SK-N-DZ (cell line): Measurements from ENCODE around the gene NOP14.
A peak's percentile ranks its signal among the peaks of the same experiment; 100 is the strongest.
"Not testable (repeated sequence)": the region's sequence is repeated elsewhere in the genome, so short reads cannot be mapped to it uniquely, and the experiment has no call there.

Source experiments
- DNase-seq: peaks from one replicate; pipeline ENCODE4 v3.0.0-alpha.2; 2015; ENCODE audit warnings: low spot score

Gene NOP14

DNA sequence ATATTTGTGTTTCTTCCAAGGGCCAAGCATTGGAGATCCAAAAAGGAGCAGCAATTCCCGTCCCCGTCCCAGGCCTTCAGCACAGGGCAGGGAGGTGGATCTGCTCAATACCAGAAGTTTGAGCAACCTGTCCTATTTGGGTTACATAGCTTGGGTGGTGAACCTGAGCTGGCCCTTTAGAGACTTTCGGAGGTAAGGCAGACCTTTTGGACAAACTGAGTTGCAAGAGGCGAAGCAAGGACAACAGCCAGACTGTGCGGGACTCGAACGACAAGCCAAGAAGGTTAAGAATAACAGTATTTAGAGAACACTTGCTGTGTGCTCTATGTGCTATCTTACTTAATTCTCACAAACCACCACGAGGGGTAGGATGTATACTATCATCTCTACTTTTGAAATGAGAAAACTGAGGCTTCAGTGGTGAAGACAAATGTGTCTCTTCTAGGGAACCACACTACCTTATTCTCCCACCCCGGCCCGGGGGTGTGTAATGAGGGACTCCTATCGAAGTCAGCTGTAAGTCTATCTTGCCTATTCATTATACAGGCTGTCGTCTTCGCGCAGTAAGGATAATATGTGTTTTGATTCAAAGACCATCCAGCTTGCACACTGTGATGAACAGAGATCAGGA lies 1.3 kb downstream of the NOP14 start:
- peak; percentile 42 for DNase-seq

DNA sequence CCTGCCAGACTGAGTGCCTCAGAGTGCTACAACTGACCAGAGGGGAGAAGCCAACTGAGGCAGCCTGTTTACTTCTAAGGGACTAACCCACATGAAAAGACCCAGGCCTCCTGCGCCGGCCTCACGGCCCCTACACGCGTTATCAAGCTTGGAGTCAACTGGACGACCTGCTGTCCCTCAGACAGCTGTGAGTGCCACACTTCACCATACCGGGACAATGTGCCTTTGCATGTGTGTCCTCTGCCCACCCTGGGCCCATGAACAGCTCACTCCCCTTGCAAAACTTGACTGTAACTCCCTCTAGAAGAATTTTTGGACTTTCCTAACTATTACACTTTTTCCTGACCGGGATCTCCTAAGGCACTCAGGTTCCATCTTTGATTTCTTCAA lies 1.8 kb downstream of the NOP14 start:
- peak; percentile 73 for DNase-seq

DNA sequence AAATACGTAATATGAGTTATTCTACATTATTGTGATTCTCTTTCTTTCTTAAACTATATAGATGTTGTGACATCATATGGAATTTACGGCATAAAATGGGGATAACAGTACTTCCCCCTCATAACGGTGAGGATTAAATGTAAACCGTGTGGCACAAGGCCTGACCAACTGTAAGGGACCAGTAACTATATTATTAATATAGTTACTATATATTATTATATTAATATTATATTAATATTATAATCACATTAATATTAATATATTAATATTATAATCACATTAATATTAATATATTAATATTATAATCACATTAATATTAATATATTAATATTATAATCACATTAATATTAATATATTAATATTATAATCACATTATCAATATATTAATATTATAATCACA lies 2.8 kb downstream of the NOP14 start:
- DNase-seq: not testable (repeated sequence)

DNA sequence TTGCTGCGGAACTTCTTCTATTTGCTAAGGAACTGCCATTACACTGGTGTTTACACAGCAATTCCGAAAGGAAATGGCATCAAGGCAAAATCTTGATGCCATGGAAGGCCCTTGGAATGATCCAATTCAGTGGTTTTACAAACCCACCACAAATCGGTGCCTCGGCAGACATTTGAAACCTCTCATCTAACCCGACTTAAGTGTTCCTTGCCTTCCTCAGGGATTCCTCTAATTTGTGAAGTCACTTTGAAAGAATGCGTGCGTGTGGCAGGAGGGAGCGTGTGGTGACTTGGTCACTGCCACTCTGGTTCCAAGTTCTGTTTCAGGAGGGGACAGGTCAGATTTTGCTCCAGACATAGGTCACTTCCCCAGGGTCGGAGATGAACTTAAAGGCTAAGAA lies 4.8 kb downstream of the NOP14 start:
- DNase-seq: no peak

DNA sequence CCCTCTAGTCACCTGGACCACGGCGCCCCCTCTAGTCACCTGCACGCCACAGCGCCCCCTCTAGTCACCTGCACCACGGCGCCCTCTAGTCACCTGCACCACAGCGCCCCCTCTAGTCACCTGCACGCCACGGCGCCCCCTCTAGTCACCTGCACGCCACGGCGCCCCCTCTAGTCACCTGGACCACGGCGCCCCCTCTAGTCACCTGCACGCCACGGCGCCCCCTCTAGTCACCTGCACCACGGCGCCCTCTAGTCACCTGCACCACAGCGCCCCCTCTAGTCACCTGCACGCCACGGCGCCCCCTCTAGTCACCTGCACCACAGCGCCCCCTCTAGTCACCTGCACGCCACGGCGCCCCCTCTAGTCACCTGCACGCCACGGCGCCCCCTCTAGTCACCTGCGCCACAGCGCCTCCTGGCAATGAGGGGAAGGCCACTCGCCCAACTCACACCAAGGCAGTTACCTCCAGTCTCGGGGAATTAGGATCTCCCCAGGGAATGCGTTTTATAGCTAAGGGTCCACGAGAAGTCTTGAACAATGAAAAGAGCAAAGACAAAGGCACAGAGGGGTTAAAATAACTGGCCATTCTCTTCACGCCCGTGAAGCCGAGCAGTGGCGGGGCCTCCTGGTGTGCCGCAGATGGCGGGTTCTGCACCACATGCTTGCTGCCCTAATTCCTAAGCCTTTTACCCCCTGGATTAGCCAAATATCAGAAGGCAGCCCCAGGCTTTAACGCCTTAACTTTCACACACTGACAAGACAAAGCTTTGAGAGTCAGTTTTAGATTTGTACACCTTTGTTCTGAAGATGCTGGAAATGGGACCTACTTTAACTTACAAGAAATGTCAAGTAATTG lies 7.8 kb downstream of the NOP14 start:
- not testable (repeated sequence) for DNase-seq

DNA sequence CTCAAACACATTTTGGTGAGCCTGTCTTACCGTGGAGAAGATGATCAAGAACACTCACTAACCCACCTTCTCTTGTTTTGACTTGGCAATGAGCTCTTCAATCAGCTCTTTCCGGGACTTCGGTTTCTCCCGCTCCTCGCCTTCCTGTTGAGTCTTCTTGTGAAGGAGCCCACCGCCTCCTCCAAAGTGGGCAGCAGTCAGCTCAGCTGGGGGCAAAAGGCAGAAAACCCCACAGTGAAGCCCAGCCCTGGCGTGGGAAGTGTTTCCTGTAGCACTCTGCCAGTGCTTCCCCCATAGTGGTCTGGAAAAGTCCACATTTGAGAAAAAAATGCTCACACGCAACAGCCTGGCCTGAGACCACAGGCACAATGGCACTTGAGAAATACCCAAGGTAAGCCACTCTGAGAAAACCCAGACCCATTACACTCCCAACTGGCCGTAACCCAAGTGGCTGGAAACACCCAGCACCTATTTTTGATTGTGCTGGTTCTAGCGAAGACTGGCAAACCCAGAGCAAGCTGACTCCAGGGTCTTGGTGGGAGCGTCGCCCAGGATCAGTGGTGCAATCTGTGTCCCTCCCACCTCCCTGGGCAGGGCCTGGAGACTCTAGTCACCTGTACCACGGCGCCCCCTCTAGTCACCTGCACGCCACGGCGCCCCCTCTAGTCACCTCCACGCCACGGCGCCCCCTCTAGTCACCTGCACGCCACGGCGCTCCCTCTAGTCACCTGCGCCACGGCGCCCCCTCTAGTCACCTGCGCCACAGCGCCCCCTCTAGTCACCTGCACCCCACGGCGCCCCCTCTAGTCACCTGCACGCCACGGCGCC lies 8.6 kb downstream of the NOP14 start:
- no peak for DNase-seq

DNA sequence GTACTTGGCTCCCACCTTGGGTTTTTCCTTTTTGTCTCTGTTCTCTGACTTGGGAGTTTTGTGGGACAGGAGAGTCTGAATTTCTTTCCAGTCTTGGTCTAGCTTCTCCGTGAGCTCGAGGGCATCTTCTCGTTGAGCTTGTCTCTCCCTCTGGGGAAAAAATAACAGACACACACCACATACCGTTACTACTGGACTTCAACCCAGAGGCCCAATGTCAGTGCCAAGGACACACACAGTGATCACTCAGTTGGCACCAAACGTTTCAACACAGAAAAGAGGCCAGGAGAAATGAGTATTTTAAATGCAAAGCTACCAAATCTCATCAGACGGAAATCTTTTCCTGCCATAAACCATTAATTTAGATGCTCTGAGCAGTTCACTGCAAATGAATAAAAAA lies 9.7 kb downstream of the NOP14 start:
- no peak for DNase-seq

DNA sequence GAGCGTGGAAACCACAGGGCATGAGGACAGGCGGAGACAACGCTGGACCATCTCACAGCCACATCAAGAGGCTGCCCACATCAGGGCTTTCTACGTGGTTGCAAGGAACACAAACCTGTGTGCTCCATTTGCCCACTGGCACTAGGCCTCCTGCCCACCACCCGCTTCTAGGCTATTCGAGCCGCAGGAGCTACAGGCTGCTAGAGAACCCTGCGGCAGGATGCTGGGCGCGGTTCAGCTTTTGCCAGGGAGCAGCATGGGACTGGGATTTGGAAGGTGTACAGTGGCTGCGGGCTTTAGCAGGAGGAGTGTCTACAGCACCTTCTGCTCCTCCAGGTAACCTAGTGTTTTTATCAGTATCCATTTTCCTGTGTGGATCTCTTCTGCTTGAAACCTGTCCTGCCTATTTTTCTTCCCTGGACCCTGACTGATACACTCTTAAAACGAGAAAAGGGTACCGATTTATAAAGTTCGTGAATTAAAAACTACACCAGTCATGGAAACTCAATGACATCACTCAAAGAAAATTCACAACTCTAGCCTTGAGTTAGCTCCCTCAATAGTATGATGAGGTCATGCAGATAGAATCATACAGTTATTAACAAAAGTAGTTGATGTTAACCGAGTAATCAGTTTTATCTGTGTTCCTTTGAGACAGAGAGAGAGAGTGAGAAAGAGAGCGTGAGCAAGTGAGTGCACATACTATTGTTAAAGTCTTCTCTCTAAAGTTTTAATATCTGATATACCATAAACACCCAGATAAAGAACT lies 12.8 kb downstream of the NOP14 start:
- no peak for DNase-seq

DNA sequence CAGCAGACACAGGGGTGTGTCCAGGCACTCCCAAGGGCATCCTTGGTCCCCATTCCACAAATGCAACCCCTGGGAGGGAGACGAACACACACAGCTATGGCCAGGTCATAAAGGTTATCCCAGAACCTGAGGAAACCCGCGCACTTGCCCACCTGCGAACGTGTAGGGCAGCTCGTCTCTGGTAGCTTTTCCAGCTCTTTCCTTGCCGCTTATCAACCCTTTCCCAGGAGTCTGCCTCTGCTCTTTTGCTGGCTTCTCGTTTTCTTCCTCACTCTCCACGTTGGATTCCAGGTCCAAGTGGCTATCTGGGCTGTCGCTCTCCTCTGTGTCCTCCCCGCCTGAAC lies 13.5 kb downstream of the NOP14 start:
- no peak for DNase-seq

DNA sequence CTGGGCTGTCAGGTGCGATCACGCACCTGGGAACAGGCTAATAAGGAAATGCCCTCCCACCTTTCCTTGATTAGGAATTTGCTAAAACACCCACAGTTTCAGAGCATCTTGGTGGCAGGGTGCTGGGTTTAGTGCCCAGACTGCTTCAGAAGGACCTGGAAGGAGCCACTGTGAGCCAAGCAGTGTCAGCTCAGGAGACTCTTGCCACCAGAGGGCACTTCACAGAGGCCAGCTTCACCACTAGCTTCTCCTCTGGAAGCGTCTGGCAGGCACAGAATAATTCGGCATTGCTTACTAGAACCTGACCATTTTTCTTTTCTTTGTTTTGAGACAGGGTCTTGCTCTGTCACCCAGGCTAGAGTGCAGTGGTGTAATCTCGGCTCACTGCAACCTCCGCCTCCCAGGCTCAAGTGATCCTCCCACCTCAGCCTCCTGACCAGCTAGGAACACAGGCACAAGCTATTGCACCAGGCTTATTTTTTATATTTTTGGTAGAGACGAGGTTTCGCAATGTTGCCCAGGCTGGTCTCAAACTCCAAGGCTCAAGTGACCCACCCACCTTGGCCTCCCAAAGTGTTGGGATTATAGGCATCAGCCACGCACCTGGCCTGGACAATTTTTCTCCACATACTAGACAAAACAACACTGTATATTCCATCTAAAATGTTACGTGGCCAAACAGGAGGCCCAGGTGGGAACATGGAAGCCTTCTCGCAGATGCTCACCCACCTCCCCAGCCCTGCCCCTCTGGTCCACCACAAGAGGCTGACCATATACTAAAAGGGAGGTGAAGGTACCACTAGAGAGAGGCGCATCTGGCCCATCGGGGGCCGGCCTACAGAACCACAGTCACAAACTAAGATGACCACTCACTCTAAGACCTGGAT lies 14.1 kb downstream of the NOP14 start:
- no peak for DNase-seq

DNA sequence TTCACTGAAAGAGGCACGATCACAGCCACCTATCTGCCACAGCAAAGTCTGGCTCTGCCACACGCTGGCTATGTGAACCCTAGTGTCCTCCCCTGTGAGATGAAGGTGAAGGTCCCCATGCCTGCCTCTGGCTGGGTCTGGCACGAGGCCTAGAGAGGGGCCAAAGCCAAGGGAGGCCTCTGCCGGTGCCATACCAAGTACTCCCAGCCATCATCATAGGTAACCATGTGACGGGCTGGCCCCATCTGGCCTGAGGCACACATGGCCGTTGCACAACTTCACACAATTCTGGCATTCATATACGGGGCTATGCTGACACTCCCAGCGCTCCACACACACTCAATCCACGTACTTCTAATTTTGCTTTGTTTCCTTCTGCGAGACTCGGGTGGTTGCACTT lies 15.3 kb downstream of the NOP14 start:
- no peak for DNase-seq

DNA sequence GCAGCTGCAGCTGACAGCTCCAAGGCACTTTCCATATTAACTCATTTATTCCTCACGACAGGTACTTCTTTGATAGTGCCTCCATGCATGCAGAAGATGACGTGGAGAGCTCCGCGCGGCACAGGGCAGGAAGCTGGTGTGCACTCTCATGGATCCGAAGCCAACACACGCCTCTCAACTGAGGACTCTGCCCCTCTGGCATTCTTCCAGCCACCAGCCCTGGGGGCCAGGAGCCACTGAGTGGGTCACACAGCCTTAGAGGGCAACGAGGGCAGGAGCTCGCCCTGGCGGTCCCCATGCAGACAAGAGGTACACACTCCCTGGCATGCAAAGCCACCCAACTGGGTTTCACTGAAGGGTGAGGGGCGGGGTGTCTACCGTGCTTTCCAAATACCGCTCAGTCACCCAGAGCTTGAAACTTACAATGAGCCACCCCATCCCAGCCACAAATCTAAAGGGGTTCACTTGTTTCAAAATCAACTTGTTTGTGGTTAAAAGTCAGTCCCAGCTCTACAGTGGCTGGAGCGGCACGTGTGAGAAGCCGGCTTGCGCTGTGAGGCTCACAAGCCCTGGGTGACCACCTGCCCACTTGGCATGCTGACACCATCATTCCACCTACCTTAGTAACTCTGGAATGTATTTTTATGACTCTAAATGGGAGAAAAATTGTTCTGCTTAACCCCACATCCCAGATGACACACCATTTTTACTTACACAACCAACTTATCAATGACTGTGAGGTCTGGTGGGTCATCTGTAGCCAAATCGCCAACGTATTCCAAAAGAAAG lies 16.2 kb downstream of the NOP14 start:
- DNase-seq: no peak

DNA sequence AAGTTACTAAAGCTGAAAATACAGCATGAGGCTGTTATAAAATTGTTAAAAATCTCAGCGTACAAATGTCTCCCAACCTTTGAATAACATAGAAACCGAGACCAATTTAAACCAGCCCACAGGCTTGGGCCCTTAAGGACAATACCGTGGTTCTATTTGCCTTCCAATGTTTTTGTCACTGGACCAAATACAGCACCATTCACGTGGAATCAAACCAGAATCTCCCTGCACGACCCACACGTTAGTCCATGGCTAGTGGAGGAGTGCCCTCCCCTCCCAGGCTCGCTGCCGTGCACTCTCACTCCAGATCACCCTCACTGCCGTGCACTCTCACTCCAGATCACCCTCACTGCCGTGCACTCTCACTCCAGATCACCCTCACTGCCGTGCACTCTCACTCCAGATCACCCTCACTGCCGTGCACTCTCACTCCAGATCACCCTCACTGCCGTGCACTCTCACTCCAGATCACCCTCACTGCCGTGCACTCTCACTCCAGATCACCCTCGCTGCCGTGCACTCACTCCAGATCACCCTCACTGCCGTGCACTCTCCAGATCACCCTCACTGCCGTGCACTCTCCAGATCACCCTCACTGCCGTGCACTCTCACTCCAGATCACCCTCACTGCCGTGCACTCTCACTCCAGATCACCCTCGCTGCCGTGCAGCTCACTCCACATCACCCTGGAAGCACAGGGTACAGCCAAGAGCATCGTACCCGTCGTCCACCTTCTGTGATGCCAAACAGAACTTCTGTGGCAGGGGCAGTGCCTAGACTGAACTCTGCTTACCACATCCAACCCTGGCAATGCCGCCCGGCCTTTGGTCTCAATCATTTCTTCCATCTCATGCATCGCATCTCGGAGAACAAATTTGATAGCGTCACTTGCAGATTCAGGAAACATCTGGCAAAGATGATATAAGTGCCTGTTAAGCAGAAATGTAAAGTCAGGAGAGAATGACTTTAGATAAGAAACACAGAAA lies 17.3 kb downstream of the NOP14 start:
- not testable (repeated sequence) for DNase-seq

DNA sequence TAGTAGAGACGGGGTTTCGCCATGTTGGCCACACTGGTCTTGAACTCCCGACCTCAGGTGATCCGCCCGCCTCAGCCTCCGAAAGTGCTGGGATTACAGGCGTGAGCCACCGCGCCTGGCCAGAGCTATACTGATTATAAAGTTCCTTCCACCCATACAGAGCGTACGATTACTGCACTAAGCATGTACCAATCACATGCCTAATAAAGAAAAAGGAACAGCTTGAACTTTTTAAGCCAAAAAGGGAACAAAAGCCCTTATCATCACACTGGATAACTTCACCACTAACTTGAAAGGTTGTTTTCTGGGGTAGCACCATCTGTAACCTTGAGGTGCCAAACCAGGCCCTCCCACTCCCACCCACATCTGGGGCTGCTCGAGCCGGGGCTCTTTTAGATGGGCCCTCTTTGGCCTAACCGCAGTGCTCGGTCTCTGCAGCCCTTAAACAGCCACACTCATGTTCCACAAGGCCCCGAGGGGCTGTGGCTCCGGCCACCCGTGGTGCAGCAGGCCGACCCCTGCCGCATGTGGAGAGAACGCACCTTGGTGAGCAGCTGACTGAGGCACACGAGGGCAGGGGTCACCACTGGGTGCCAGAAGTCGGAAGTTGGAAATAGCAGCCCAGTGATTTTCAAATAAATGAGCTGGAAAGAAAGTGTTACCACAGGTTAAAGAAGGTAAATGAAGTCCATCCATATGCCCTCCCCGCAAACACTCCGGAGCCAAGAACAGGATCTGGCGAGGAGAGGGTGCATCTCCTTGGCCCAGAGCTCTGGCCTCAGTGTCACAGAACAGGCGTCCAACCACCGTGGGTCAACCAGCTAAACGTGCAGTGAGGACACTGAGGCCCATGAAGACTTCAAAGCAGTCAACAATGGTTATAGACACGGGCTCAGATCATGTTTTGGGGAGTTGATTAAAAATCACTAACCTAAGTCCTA lies 18.4 kb downstream of the NOP14 start:
- DNase-seq: no peak

DNA sequence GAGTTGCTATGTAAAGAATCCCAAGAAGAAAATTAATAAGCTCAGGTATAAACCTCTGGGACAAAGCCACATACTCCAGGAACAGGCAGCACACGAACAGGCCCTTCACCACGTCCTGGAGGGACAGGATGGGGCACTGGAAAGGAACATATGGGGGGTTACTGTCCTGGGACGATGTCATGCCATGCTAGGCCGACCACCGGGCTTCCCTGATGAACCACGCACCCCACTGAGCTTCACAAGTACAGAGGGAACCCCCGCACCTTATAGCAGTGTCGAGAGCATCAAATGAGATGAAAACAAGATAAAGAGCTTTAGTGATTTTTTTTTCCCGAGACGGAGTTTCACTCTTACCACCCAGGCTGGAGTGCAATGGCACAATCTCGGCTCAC lies 19.1 kb downstream of the NOP14 start:
- no peak for DNase-seq

DNA sequence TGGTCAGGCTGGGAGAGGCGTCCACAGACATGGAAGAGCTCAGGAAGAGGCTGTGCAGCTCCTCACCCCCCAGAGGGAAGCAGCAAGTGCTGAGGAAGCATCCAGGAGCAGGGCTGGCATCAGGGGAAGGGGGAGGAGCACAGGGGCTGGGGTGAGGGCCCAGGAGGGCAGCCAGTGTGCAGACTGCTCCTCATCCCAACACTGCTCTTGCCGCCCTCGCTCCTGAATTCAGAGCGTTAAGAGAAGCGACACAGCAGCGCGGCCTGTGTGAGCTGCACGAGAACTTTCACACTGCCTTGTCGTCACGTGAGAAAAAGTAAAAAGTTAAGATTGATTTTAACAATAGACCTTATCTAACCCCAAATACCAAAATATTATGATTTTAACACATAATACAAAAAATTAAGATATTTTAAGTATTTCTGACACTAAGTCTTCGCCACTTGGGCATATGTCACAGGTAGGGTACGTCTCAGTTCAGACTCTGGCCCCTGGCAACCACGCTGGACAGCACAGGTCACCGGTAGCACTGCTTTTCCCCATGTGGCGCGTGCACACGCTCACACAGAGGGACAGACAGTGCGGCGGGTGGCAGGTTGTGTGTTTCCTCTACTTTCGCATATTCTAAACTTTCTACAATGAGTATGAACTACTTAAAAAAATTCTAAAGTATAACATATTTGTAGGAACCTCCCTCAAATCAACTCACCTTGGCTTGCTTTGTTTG lies 19.7 kb downstream of the NOP14 start:
- no peak for DNase-seq
